Measurements from ENCODE around the gene PIP5K1C.

DNA sequence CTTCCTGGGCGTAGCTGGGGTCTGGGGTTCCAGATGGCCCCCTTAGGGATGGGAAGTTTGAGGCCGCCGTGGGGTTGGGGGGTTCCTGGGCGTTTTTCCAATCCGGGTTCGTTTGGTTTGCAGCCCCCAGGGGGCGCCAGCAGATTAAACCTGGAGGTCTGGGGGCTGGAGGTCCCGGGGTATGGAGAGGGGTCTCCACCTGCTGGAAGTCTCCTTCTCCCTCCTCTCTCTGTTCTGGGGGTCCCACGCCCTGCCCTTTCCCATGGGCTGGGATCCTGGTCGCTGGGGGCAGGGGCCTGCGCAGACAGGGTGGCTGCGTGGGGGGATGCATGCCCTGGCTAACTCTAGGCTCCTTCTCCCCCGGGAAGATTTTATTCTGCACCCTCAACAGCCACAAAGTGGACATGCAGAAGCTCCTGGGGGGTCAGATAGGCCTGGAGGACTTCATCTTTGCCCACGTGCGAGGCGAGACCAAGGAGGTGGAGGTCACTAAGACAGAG lies 114.1 kb downstream of the PIP5K1C start:
- TF ChIP-seq BHLHE40 (IDR thresholded peaks at IDR 0.05; ENCODE audit: low read length) (no peak), ZNF766 (CRISPR knock-in tag; conservative IDR thresholded peaks at IDR 0.05) (no peak), EZH2 (IDR thresholded peaks at IDR 0.05; ENCODE audit: borderline replicate concordance, low read depth, low read length) (no peak), NR3C1 (CRISPR knock-in tag; IDR thresholded peaks at IDR 0.05) (no peak), NFIC (IDR thresholded peaks at IDR 0.05) (peak; percentile 44; the same call in 1 of the 2 replicates), POU5F1 (IDR thresholded peaks at IDR 0.05; ENCODE audit: borderline replicate concordance, low read depth, low read length, partially characterized antibody) (no peak), RFX5 (IDR thresholded peaks at IDR 0.05; ENCODE audit: low read depth, low read length) (no peak)
- TF ChIP-seq, protein P1, sequence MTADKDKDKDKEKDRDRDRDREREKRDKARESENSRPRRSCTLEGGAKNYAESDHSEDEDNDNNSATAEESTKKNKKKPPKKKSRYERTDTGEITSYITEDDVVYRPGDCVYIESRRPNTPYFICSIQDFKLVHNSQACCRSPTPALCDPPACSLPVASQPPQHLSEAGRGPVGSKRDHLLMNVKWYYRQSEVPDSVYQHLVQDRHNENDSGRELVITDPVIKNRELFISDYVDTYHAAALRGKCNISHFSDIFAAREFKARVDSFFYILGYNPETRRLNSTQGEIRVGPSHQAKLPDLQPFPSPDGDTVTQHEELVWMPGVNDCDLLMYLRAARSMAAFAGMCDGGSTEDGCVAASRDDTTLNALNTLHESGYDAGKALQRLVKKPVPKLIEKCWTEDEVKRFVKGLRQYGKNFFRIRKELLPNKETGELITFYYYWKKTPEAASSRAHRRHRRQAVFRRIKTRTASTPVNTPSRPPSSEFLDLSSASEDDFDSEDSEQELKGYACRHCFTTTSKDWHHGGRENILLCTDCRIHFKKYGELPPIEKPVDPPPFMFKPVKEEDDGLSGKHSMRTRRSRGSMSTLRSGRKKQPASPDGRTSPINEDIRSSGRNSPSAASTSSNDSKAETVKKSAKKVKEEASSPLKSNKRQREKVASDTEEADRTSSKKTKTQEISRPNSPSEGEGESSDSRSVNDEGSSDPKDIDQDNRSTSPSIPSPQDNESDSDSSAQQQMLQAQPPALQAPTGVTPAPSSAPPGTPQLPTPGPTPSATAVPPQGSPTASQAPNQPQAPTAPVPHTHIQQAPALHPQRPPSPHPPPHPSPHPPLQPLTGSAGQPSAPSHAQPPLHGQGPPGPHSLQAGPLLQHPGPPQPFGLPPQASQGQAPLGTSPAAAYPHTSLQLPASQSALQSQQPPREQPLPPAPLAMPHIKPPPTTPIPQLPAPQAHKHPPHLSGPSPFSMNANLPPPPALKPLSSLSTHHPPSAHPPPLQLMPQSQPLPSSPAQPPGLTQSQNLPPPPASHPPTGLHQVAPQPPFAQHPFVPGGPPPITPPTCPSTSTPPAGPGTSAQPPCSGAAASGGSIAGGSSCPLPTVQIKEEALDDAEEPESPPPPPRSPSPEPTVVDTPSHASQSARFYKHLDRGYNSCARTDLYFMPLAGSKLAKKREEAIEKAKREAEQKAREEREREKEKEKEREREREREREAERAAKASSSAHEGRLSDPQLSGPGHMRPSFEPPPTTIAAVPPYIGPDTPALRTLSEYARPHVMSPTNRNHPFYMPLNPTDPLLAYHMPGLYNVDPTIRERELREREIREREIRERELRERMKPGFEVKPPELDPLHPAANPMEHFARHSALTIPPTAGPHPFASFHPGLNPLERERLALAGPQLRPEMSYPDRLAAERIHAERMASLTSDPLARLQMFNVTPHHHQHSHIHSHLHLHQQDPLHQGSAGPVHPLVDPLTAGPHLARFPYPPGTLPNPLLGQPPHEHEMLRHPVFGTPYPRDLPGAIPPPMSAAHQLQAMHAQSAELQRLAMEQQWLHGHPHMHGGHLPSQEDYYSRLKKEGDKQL (CRISPR knock-in tag; IDR thresholded peaks at IDR 0.05; ENCODE audit: borderline replicate concordance), result no peak
